CD4-positive, alpha-beta T cell treated with Interleukin-1 beta for 1 hour (primary cell): ENCODE data around the gene PCGF2.
"Not testable (repeated sequence)": the region's sequence is repeated elsewhere in the genome, so short reads cannot be mapped to it uniquely, and the experiment has no call there.

Experiments used
- DNase-seq, 2 donors: peaks; one replicate each; pipeline ENCODE4 v3.0.0-alpha.2; 2020 to 2022

The PCGF2 gene

GRCh38 chr17:38748149-38748891 is at the start of gene PCGF2:
PCGF2 (minus strand) TSS chr17:38748336; CDS start chr17:38740402, 7,934 bp downstream.
- DNase-seq, result no peak

DNA sequence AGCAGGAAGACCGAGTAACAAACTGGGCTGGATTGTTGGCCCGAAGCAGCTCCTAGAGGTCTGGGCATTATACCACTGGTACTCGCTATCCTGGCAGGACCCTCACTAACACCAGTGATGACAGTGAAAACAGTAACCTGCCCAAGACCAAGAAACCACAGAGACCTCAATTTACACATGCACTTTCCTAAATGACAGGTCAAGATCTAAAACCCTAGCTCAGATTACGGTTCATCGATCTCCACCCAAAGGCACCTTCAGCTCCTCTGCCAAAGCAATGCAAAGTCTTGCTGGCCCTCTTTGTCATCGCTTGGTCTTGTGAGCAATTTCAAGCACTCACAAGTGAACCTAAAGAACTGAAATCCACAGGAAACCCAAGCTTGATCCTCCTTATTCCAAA is 49.7 kb upstream of the PCGF2 start:
- DNase-seq, result no peak

DNA sequence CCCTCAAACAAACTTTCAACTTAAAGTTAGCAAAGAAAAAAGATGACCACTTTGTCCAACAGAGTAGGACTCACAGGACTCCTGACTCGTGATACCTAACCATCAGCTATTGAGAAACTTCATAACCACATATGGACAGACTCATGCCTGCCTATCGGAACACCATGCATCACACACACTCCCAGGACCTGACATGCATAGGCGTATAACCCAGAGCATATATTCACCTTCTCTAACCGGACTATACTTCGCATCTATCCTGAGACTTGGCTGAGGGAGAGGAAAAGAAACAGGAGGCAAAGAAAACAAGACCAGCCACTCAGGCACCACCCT is 49.0 kb upstream of the PCGF2 start:
- DNase-seq, result no peak

DNA sequence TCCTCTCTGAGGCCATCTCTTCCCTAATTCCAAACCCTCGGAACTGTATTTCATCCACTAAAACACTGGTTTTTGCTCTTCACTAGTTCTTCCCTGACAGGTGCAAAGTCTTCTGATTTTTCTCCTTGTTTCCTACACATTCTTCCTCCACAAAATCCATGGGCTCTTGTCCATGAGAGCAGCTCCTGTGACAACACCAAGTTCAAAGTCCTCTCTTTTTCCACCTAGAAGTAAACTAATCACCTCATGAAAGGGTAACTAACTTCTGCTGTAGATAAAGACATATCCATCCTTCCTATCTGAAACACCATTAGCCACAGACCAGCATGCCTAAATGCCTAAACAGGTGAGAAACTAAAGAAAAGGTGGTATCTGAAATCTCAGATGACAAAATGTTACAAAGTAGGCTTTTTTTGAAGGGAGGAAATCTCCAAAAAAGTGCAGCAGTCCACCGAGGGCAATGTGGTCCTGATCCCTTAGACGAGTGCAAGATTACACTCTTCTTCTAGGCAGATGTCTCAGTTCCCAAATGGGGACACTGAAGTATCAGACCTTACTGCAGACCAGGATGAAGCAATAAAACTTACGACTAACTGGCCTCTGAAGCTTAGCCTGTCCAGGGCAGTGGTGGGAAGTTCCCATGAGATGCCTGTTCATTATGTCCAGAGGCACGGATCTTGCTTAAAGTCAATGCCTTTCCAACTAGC is 48.5 kb upstream of the PCGF2 start:
- no peak for DNase-seq

- DNase-seq, result no peak
Measured at GRCh38 chr17:38794221-38794620, 46.1 kb upstream of the PCGF2 start.

- no peak for DNase-seq
Measured at GRCh38 chr17:38791162-38791561, 43.0 kb upstream of the PCGF2 start.

GRCh38 chr17:38790148-38790707 is 42.1 kb upstream of the PCGF2 start:
- DNase-seq, result not testable (repeated sequence)

DNA sequence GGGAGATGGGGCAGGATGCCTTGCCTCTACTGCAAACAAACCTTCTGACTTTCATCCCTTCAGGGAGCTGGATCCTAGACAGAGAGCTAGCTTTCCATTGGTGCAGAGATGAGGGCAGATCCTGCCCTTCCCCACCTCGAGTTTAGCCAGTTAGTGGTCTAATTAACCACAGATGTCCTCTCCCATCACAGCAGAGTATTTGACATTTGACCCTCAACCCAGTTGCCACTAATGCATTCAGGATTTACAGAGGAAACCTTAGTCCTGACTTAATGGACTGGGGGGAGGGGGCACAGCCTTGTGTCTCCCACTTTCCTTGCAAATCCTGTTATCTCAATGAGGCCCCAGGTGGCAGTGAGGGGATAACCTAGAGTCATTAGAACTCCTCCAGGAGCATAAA is 41.0 kb upstream of the PCGF2 start:
- no peak for DNase-seq

- not testable (repeated sequence) for DNase-seq
Measured at GRCh38 chr17:38787999-38788398, 39.9 kb upstream of the PCGF2 start.

GRCh38 chr17:38786372-38786771 is 38.2 kb upstream of the PCGF2 start:
- DNase-seq, result no peak

DNA sequence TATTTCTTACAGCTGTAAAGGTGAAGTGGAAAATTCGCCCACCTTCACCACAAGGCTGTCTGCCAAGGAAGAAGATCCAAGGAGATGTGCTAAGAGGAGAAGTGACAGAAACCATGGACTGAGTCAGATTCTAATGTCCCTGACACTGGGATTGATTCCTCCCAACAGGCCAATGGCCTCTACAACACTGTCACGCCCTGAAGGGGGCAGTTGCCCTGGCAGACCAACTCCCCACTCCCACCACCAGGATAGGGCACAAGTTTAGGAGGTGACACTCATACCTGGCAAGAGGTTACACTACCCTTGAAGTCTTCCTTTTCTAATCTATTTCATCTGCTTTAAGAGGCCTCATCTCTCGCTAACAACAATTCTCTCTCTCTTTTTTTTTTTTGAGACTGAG is 35.1 kb upstream of the PCGF2 start:
- DNase-seq, result no peak

DNA sequence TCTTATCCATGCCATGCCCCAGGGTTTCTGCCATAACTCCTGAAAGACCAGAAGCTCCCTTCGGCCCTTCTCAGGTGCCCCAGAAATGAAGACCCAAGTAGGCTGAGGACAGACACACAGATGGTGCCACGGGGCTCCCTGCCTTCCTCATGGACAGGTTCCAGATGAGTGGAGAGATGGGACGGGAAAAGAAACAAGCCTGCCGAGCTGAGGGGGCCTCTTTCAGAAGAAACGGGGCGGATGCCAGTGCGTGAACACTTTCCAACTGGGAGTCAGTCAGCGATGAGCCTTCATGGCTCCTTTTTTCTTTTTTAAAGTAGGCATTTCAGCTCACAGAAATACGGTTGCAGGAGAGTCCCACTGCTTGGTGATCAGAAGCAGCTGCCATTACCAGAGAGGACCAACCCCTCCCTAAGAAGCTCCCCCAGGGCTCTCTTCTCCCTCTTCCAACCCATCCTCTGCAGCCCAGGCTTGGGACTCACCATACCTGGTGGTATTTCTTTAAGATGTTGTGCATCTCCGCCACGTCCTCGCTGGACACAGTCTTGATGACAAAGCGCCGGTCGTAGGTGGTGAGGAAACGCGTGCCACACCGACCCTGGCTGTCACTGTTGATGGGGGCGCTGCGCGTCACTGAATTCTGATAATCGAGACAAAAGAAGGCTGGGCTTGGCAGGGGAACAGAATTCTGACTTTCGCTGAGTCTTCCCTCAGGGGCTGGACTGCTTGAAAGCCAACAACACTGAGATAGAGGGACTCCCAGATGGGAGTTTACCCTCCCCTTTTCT is 32.0 kb upstream of the PCGF2 start:
- no peak for DNase-seq

- no peak for DNase-seq
Measured at GRCh38 chr17:38777641-38778250, 29.6 kb upstream of the PCGF2 start.

GRCh38 chr17:38773258-38773657 is 25.1 kb upstream of the PCGF2 start:
- DNase-seq, result no peak

- no peak for DNase-seq
Measured at GRCh38 chr17:38768417-38768816, 20.3 kb upstream of the PCGF2 start.

DNA sequence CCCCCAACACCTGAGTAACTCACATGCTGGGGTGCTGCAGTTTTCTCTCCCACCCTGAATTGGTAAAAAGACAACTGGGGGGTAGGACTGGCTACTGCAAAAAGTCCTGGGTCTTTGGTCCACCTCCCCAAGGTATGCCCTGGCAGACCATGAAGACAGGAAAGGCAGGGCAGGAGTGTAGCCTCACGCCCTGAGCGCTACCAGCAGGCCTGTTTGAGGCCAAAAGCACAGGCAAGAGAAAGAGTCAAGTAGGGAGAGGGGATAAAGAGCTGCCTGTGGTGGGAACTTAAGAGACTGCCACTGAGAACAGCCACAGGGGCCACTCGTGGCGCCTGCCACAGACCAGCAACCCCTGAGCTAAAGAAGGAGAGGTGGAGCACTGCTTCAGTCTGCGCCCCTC is 18.2 kb upstream of the PCGF2 start:
- no peak for DNase-seq

DNA sequence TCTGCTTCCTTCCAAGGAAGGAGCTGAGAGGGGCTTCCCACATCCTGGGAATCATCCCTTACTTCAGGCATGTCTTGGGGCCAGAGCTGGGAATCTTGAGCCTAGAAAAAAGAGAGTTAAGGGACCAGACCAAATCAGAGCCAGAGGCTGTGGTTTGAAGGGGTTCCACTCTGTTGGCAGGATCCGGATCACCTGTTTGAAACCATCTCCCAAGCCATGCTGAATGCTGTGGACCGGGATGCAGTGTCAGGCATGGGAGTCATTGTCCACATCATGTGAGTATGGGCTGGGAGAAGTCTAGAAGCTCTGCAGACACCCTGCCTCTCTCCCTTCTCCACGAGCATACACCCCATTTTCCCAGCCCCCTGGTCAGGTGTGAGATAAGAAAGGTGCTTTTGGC is 14.1 kb upstream of the PCGF2 start:
- no peak for DNase-seq

- DNase-seq, result peak; percentile 27 to 35
Measured at GRCh38 chr17:38761612-38762011, 13.5 kb upstream of the PCGF2 start.

DNA sequence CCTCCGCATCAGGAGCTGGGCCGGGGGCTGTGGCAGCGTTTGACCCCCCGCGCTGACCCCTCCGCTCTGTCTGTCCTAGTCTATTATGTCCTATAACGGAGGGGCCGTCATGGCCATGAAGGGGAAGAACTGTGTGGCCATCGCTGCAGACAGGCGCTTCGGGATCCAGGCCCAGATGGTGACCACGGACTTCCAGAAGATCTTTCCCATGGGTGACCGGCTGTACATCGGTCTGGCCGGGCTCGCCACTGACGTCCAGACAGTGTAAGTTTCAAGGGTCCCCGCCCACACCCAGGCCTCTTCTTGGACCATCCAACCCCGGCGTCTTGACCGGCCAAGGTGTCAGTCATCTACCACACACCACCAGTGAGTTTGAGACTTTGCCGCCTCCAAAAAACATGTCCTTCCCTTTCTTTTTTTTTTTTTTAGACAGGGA is 5.0 kb upstream of the PCGF2 start:
- DNase-seq, result no peak

DNA sequence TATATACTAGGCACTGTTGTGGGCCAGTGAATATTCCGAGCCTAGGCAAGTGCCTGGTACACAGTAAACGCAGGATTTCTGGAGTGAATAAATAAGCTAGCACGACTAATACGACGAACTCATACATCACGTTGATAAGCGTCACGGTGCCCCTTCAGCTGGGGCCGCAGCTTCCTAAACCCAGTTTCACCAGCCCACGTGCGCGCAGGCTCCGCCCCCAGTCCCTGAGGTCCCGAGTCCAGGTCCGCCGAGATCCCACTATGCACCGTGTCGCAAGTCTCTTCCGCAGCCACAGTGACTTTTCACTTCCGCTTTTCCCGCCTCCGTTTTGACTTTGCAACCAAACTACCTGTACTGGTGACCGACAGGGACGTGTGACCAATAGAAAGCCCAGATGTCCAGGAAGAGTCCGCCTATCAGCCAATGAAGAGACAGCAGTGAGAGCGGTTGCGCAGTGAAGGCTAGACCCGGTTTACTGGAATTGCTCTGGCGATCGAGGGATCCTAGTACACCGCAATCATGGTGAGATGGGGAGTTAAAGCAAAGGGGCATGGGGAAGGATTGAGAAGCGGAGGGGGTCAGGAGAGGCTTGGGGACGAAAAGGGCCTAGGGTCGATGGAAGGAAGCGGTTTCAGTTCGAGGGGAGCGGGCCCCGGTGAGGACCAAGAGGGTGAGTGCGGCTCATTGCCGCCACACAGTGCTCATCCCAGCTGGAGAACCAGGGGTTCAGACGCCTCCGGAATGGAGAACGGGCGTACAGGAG is 4.4 kb upstream of the PCGF2 start, which contains the start of gene PSMB3:
Gene PSMB3 (plus strand): TSS at position 434 of the 763 bp plus-strand sequence. CDS start 86 bp downstream, at position 520.
- peak; percentile 98 to 99 for DNase-seq

- DNase-seq, result peak; percentile 83 to 84
Measured at GRCh38 chr17:38751808-38752307, 3.7 kb upstream of the PCGF2 start.
